A172 (cell line): ENCODE measurements around the gene C6orf58. TPM values are rescaled to one million over a fixed set of nuclear protein-coding genes. Genes with fewer than 3 reads are reported as not detected.
A peak's percentile ranks its signal among the peaks of the same experiment; 100 is the strongest.

Experiments
- DNase-seq: peaks from one replicate; pipeline ENCODE4 v3.0.0-alpha.2; 2015; ENCODE audit warnings: low spot score
- total RNA-seq: library from RNA; depleted of rRNA; stranded (reverse); fragments of >200 nt; shearing (Covaris generic); gene quantifications from 2 replicates; pipeline ENCODE4 v1.2.3, GENCODE V29; 2014; rRNA removed

The C6orf58 gene
- 0.21 and 0.24 TPM in 2 replicates for total RNA-seq

DNA sequence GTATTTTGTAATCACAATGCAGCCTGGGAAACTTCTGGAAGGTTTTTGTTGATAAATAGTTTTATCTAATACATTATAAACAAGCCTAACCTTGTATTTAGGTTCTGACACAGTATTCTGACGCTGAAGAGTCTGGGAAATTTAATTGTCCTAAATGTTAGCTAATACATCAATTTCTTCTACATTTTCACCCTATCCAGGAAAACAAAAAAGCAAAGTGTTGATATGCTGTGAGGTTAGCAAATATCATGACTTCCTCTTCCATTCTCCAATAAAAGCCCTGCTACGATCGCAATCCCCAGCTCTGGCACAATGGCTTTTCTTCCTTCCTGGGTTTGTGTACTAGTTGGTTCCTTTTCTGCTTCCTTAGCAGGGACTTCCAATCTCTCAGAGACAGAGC, at the start of gene C6orf58:
Gene C6orf58, plus strand, starts transcription at position 301 of the 400 bp plus-strand sequence. Its CDS starts 12 bp downstream, at position 313.
- DNase-seq, result no peak

DNA sequence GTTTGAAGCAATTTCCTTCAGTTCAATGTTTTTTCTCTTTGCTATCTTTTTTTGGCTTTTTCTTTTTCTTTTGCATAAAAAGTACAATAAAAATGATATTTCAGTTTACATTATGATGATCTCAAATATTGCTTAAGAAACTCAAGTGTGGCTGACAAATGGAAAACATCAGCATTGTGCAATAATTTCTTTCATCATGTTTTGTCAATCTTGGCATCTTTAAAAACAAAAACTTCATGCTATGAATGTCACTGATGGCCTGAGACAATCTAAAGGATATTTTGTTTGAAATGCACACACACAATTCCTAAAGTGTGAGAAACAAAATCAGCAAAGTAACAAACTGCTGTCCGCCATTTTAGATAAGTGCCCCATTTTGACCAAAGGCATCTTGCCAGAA, 44.0 kb upstream of the C6orf58 start:
- DNase-seq, result no peak

- DNase-seq, result no peak
These were observed 43.2 kb upstream of the C6orf58 start for GRCh38 chr6:127533736-127534135.

- DNase-seq, result no peak
These were observed 38.2 kb upstream of the C6orf58 start for GRCh38 chr6:127538750-127539264.

DNA sequence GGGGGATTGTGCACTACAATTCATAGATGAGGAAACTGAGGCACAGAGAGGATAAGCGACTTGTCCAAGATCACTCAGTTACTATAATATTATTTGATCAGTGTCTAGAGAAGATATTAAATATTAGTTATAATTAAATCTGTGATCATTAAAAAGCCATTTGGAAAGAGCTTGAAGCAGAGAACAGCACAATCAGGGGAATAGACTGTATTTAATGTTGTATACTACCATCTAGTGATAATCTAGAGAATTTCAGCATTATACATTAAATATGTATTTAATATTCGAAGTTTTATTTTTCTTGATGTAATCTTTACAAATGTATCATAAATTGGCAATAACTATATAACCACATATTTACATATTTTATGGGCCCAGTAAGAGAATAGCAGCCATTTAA, 37.7 kb upstream of the C6orf58 start:
- DNase-seq, result no peak

DNA sequence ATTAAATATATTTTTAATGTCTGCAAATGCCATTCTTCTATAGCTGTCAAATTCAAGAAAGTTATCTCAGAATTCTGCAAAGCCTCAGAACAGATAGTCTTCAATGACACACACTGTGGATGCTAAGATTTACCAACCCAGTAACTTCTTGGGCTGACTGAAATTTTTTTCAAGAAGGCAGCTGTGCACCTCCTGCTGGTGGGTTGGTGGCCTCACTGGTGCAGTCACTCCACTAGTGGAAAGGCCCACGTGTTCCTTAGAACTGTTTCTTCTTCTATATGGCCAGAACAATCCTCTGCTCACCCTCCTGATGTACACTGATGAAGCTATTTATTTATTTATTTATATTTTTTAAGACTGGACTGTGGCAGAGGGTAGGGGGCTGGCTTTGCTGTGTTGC, 29.8 kb upstream of the C6orf58 start:
- DNase-seq, result no peak

DNA sequence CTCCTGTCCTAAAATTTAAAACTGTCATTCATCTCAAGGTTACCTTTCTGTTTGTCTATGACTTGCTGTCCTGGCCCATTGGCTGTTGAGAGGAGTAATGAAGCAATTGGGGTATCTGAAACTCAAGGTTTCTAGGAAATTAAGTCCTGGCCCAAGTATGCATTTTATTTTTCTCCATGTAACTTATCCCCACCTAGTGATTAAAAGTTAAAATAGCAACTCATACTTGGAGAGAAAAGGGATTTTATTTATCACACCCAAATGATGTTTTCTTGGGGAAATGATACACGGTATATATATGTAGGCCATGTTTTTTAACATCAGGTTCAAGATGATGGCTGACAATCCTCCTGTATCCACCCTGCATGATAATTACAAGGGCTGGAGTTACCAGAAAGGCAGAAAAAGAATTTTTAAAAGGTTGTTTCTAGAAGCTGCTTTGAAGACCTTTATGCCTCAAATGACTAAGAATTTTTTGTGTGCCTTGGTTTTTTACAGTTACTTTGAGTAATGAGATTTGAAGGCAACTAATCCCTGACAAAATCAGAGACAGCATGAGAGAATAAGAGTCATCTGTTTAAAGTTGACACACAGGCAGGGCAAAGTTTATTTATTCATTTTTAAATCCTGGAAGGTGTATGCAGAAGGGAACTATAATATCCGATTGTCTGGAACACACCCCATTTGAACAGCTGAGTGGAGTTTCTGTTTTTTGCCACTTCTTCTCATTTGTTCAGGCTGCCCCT, 28.9 kb upstream of the C6orf58 start:
- no peak for DNase-seq

DNA sequence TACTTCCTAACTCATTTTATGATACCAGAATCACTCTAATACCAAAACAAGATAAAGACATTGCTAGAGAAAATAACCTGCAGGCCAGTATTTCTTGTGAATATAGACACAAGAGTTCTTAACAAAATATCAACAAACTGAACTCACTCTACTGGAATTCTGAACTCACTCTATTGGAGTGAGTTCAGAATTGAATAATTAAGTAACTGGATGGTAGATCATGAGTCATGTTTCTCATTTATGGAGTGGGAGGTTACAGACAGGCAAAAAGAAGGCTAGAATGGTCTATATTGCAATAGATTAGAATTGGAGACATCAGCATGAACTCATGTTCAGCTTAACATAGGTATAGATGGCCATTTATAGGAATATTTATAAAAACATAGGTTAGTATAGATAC, 26.6 kb upstream of the C6orf58 start:
- DNase-seq, result no peak

- peak; percentile 35 for DNase-seq
These were observed 22.5 kb upstream of the C6orf58 start for GRCh38 chr6:127554435-127555006.

- no peak for DNase-seq
These were observed 15.3 kb upstream of the C6orf58 start for GRCh38 chr6:127561660-127562059.

DNA sequence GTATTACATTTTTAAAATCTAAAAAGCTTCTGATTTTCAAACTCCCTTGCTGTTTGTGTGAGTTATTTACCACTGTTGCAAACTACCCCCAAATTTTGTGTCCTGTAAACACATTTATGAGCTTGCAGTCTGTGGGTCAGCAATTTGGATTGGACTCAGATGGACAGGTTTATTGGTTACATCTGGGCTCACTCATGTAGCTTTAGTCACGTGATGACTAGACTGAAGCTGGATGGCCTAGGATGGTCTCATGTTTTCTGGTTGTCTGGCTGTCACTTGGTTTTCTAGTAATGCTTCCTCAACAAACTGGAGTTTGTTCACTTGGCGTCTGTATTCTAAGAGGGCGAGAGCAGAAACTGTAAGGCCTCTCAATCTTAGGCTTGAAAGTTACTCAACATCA, 12.2 kb upstream of the C6orf58 start:
- no peak for DNase-seq

DNA sequence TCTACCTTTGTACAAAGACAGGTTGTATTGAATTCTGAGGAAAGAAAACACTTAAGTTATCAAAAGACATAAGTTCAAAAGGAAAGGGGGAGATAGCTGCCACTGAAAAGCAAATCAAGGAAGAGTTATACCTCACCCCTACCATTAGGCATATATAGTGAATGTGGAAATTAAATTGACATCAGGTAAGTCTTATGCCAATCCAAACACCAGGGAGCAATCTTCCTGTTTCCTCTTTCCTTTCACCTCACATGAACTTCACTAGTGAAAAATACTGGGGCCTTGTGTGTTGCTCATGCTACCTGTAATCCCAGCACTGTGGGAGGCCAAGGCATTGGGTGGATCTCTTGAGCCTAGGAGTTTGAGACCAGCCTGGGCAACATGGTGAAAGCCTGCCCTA, 10.9 kb upstream of the C6orf58 start:
- DNase-seq, result no peak

DNA sequence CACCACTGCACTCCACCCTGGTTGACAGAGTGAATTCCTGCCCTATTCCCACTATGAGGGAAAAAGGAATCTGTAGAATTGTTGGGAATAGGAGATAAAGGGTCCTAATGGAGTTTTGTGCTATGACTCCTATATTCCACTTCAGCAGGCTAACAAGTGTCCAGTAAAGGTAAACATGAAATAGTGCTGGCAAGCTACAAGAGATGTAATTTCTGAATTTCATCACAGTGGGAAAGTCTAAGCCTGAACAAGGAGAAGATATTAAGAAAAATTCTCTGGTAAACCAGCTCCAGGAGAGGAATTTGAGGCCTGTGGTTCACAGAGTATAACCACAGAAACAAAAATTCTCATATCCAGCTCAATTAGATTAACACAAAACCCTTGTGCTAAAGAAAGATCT, 10.3 kb upstream of the C6orf58 start:
- no peak for DNase-seq

GRCh38 chr6:127567476-127567875, 9.5 kb upstream of the C6orf58 start:
- DNase-seq, result no peak

- no peak for DNase-seq
These were observed 6.1 kb upstream of the C6orf58 start for GRCh38 chr6:127570739-127571389.

- DNase-seq, result no peak
These were observed 1.9 kb downstream of the C6orf58 start for GRCh38 chr6:127578900-127579299.

- DNase-seq, result no peak
These were observed 4.6 kb downstream of the C6orf58 start for GRCh38 chr6:127581576-127581975.

DNA sequence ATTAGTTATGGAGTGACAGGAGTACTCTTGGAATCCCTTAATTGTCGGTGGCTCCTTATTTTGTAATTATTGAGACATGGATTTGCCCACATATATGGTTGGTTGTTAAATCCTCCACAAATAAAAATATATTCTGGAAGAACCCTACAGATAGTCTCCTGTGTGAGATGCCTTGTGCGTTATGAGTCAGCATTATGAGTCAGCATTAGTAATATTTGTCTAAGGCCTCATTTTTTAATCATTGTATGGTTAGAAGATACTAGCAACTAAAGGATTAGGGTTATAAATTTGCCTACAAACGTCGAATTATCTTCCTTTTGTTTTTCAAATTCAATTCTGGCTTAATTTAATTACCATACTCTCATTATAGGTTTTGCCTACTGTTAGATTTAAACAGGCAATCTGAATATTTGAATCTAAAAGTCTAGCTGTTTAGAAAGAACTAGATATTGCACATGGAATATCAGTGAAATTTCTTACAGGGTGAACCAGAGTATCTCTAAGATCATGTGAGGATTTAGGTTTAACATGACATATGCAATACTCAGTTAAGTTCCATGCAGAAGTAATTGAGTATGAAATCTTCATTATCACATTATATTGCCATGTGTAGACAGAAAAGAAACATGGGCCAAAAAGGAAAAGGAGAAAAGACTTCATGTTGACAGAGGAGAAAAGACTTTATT, 5.9 kb downstream of the C6orf58 start:
- peak; percentile 73 for DNase-seq

DNA sequence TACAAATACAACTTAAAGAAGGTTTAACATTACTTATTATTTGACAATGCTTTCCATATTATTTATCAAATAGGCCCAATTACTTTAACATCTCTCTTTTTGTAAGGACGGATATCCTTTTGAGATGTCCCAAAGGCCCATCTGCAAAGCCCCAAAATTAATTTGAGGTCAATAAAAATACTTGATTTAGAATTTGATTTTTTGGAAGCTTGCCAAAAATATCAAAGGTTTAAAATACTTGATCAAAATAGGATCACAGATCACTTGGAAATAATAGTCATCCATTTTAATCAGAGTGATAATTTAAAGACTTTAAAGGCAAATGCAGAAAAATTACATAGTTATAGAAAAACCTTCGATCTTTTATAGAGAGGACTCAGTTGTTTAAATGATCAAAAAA, 8.1 kb downstream of the C6orf58 start:
- no peak for DNase-seq

DNA sequence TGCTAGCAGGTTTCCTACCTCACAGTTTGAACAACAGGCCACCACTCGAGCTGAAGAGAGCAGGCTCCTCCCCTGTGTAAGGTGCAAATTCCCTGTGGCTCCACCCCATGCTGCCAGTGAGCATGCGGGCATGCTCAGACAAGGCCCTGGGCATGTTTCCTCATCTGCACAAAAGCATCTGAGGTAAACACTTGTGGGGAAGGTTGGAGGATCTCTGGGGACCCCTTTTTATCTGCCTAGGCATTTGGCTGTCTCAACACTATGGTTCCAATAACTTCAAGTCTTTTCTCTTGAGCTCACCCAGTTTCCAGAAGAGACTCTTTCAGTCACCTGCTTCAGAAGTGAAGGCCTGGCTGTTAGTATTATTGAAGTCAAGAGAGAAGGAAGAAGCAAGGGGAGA, 9.4 kb downstream of the C6orf58 start:
- DNase-seq, result no peak

- DNase-seq, result no peak
These were observed 10.9 kb downstream of the C6orf58 start for GRCh38 chr6:127587875-127588274.

- DNase-seq, result no peak
These were observed 12.2 kb downstream of the C6orf58 start for GRCh38 chr6:127589135-127589534.
